HepG2 (cell line): ENCODE measurements around the gene IPPK. TPM values are rescaled to one million over a fixed set of nuclear protein-coding genes. Genes with fewer than 3 reads are reported as not detected.

ENCODE experiments used
- ATAC-seq: fragments of 200-7000 bp; cut with Tn5 transposase; 3 replicates; pipeline ENCODE4 v1.9.1; 2020; ENCODE audit warnings: mild to moderate bottlenecking, moderate library complexity
- BruUV-seq: library from RNA; stranded (reverse); fragments of 400-500 nt; replicated peaks from 2 replicates; lab custom pipeline; 2021; lab: Mats Ljungman, UMichigan
- CTCF ChIA-PET: fragments of 300-600 bp; formaldehyde crosslinking; extraction: SDS; loops from one replicate; lab custom pipeline; 2021; ENCODE audit warnings: low total read pairs, inconsistent platforms, low intra/inter-chr PET ratio; lab: Yijun Ruan, JAX
- POLR2A ChIA-PET: fragments of 350-600 bp; sonication (Branson Sonifier 250); formaldehyde crosslinking; loops from one replicate; lab custom pipeline; 2020; ENCODE audit warnings: antibody characterized with exemption, inconsistent platforms; lab: Yijun Ruan, JAX
- DNase-seq: peaks from one replicate; pipeline ENCODE4 v3.0.0-alpha.2; 2015; ENCODE audit warnings: low spot score
- FAIRE-seq: peaks from 3 replicates; lab custom pipeline; 2011; peaks lifted over from hg19 to GRCh38; lab: Jason Lieb, UNC
- H2AFZ ChIP-seq: one replicate; pipeline ENCODE4 v1.6.1; 2011; ENCODE audit warnings: low read length, inconsistent platforms
- H3K27ac ChIP-seq: fragments of 300-600 bp; 3 replicates; pipeline ENCODE4 v1.8.0; 2011; ENCODE audit warnings: mixed run types, mild to moderate bottlenecking, mixed read lengths, low read length, inconsistent platforms; ENCODE audit not compliant: insufficient read depth; ENCODE audit errors: extremely low read length
- H3K27me3 ChIP-seq, 2 experiments: fragments of 200-600 bp in 1 of 2; 2 replicates in 1 of 2; 3 replicates in 1 of 2; pipeline versions ENCODE4 v1.6.0 to v1.8.0; 2011; ENCODE audit warnings: low read length in 2 of 2, mild to moderate bottlenecking in 2 of 2, moderate library complexity in 2 of 2, inconsistent platforms in 1 of 2; ENCODE audit not compliant: insufficient read depth in 2 of 2, control insufficient read depth in 1 of 2
- H3K36me3 ChIP-seq, 2 experiments: fragments of 200-600 bp in 1 of 2; replicated peaks in 1 of 2; 2 replicates in 1 of 2; 3 replicates in 1 of 2; pipeline versions ENCODE4 v1.5.1 to v1.8.0; 2011; ENCODE audit warnings: low read length in 2 of 2, inconsistent platforms in 1 of 2; ENCODE audit not compliant: insufficient read depth in 2 of 2, control insufficient read depth in 1 of 2
- H3K4me1 ChIP-seq: 2 replicates; pipeline ENCODE4 v1.5.1; 2012; ENCODE audit warnings: low read length, inconsistent platforms; ENCODE audit not compliant: insufficient read depth
- H3K4me2 ChIP-seq: 2 replicates; pipeline ENCODE4 v1.6.0; 2011; ENCODE audit warnings: low read depth, low read length, inconsistent platforms
- H3K4me3 ChIP-seq, 3 experiments: fragments of 200-600 bp in 1 of 3; sonication (generic), shearing (Covaris generic) in 1 of 3; replicated peaks in 1 of 3; 2 replicates each; pipeline ENCODE4 v1.5.1; 2011 to 2016; ENCODE audit warnings: low read length in 3 of 3, inconsistent platforms in 2 of 3, low read depth in 2 of 3, mild to moderate bottlenecking in 2 of 3, control low read depth in 1 of 3, mixed read lengths in 1 of 3; ENCODE audit not compliant: insufficient read depth in 1 of 3
- H3K79me2 ChIP-seq: one replicate; pipeline ENCODE4 v1.6.1; 2011; ENCODE audit warnings: low read length, inconsistent platforms; ENCODE audit not compliant: insufficient read depth
- H3K9ac ChIP-seq: 2 replicates; pipeline ENCODE4 v1.6.0; 2011; ENCODE audit warnings: mild to moderate bottlenecking, low read depth, low read length, inconsistent platforms; ENCODE audit not compliant: insufficient read depth
- H3K9me3 ChIP-seq: 2 replicates; pipeline ENCODE4 v1.5.1; 2012; ENCODE audit warnings: mild to moderate bottlenecking, low read length
- H4K20me1 ChIP-seq: 2 replicates; pipeline ENCODE4 v1.6.0; 2011; ENCODE audit warnings: inconsistent platforms, mild to moderate bottlenecking, low read length, moderate library complexity; ENCODE audit not compliant: insufficient read depth
- FOXC1 ChIP-seq: sonication (generic); formaldehyde crosslinking; IDR thresholded peaks from 2 replicates; pipeline ENCODE4 v1.8.0; 2022; ENCODE audit warnings: mild to moderate bottlenecking, missing genetic modification reagents, borderline replicate concordance
- FOXP1 ChIP-seq, 2 experiments: fragments of 450-650 bp in 1 of 2; IDR thresholded peaks; 2 replicates each; pipeline ENCODE4 v1.6.1; 2017 to 2018; ENCODE audit warnings: antibody characterized with exemption in 1 of 2
- HDAC2 ChIP-seq: sonication (generic); formaldehyde crosslinking; IDR thresholded peaks from 2 replicates; pipeline ENCODE4 v1.4.0; 2020; ENCODE audit warnings: missing genetic modification reagents
- RELA ChIP-seq: sonication (generic); formaldehyde crosslinking; IDR thresholded peaks from 2 replicates; pipeline ENCODE4 v1.4.0; 2020; ENCODE audit warnings: missing genetic modification reagents
- ZC3H13 ChIP-seq: sonication (generic); formaldehyde crosslinking; IDR thresholded peaks from 2 replicates; pipeline ENCODE4 v1.8.1; 2023; ENCODE audit warnings: mild to moderate bottlenecking, missing genetic modification reagents, moderate library complexity
- ZNF232 ChIP-seq: sonication (generic); formaldehyde crosslinking; IDR thresholded peaks from 2 replicates; pipeline ENCODE4 v1.4.0; 2020; ENCODE audit warnings: missing genetic modification reagents, borderline replicate concordance
- ZNF326 ChIP-seq: sonication (generic); formaldehyde crosslinking; IDR thresholded peaks from 2 replicates; pipeline ENCODE4 v1.4.0; 2020; ENCODE audit warnings: missing genetic modification reagents, borderline replicate concordance
- ZNF816 ChIP-seq: sonication (generic); formaldehyde crosslinking; IDR thresholded peaks from 2 replicates; pipeline ENCODE4 v1.8.0; 2022; ENCODE audit warnings: missing genetic modification reagents, mild to moderate bottlenecking, borderline replicate concordance
- WGBS: methylation state at CpG from one replicate; pipeline ENCODE4 v1.1.6; 2017; ENCODE audit warnings: low lambda C conversion rate; 5-methylcytosine and 5-hydroxymethylcytosine counted together
- in situ Hi-C: cut with HindIII; loops from 2 replicates; pipeline ENCODE4 v1.10.0; 2017; ENCODE audit warnings: low pct_unique_long_range_greater_than_20kb; ENCODE audit not compliant: extremely low pct_ligation_motif_present
- intact Hi-C: fragments of 100-400 bp; cut with micrococcal nuclease; formaldehyde crosslinking; loops from one replicate; pipeline ENCODE4 v1.10.0; 2022; ENCODE audit not compliant: unreplicated experiment
- polyA plus RNA-seq, 8 experiments: library from polyadenylated mRNA; depleted of rRNA in 3 of 8; stranded (reverse) in 7 of 8; unstranded in 1 of 8; fragments of >200 nt; fragmentation: Illumina TruSeq in 4 of 8; extraction: Trizol in 4 of 8; gene quantifications; 2 replicates each; pipeline versions ENCODE4 v1.2.1 to v1.2.3, GENCODE V29; 2011 to 2016; ENCODE audit warnings: low read depth in 4 of 8, missing spikeins in 1 of 8, mixed read lengths in 1 of 8; ENCODE audit not compliant: insufficient read depth in 1 of 8
- total RNA-seq, 5 experiments: library from RNA; depleted of rRNA; stranded (reverse); fragments of >200 nt; fragmentation: Illumina TruSeq; extraction: Trizol; gene quantifications; 2 replicates each; pipeline ENCODE4 v1.2.3, GENCODE V29; 2016; ENCODE audit warnings: low read depth in 1 of 5
- TF ChIP-seq, protein P1 (sequence below), 2 experiments: sonication (generic) in 1 of 2; formaldehyde crosslinking in 1 of 2; IDR thresholded peaks; 2 replicates each; pipeline versions ENCODE4 v1.4.0 to v1.6.1; 2016 to 2020; ENCODE audit warnings: borderline replicate concordance in 1 of 2, low read depth in 1 of 2, mild to moderate bottlenecking in 1 of 2, missing genetic modification reagents in 1 of 2
- TF ChIP-seq, protein P2 (sequence below): sonication (generic); formaldehyde crosslinking; IDR thresholded peaks from 2 replicates; pipeline ENCODE4 v1.4.0; 2020; ENCODE audit warnings: low read depth, missing genetic modification reagents
- TF ChIP-seq, protein P3 (sequence below): sonication (generic); formaldehyde crosslinking; IDR thresholded peaks from 2 replicates; pipeline ENCODE4 v1.4.0; 2020; ENCODE audit warnings: missing genetic modification reagents, low read depth, mild to moderate bottlenecking, borderline replicate concordance
- TF ChIP-seq, protein P4 (sequence below): IDR thresholded peaks from 2 replicates; pipeline ENCODE4 v1.6.1; 2016; ENCODE audit warnings: low read depth, control low read depth

Gene IPPK
- total and polyA plus RNA-seq, 2 of the 13 experiments (the other 11 are each of a cell fraction or from before 2014, with no cell fraction given): 9.9 to 14.1 TPM

DNA sequence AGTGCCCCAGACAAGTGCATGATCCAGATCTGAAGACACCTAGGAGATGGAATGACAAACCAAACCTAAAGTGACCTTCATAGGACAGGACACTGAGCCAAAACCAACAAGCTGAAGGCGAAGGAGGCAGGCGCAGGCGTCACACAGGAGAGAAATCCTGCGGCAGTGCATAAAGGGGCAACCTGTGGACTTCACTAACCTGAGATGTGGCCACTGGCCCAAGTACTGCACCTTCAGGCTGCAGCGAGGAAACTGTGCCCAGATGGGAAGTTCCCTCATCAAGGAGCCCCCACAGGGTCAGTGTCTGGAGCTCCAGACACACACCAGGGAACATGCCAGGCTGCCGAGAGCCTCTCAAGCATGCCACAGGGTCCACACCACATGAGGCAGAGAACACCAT lies 3.7 kb downstream of the IPPK start (continued):
- TF ChIP-seq FOXP1 (IDR thresholded peaks at IDR 0.05) (no peak), FOXP1 (CRISPR knock-in tag; IDR thresholded peaks at IDR 0.05) (no peak), ZC3H13 (no peak)

DNA sequence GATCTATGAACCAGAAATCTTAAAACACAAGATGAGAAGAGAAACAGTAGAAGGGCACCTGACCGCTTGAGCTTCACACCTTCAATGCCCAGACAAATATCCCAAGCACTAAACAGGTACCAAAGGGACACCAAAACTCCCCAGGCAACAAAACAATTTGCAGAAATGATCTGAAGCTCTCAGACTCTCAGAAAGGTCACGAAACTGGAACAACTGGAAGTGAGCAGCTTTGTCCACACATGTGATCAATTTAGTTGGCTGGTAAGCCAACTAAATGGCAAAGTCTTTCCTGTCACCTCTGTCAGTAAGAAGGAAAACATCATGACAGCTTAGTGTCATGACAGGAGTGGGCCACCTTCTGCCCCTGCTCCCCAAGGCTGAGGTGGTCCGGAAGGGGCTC lies 4.1 kb downstream of the IPPK start:
- Histone ChIP-seq H3K4me1 (peaks cover 34% of the 10 kb centered on the region), H3K9ac (no peak overlapping the region), H3K27me3 (no peaks in the 10 kb centered on the region; a peak in 1 of 5 replicates), H3K9me3 (no peaks in the 10 kb centered on the region), H3K4me3 (no peak overlapping the region), H3K27ac (no peak overlapping the region), H4K20me1 (peaks cover 4% of the 10 kb centered on the region; the same call in 1 of the 2 replicates), H3K4me2 (no peak overlapping the region), H2AFZ (no peak overlapping the region), H3K79me2 (peaks cover 46% of the 10 kb centered on the region), H3K36me3 (peaks cover 2 to 12% of the 10 kb centered on the region in 2 experiments; a peak in 2 of 5 replicates)
- BruUV-seq: no TSS peak
- ChIA-PET CTCF (no interaction called here), POLR2A (no interaction called here)
- no peak for ATAC-seq
- no peak for DNase-seq
- in situ Hi-C loops (no loop called here), intact Hi-C loops (no loop called here)
- FAIRE-seq: no peak
- 98% methylated on average over 3 of the region's 3 CpGs for WGBS
- TF ChIP-seq ZNF326 (no peak), FOXC1 (CRISPR knock-in tag) (no peak), RELA (no peak), HDAC2 (CRISPR knock-in tag) (no peak), ZNF232 (CRISPR knock-in tag) (no peak), ZNF816 (CRISPR knock-in tag) (no peak)
- TF ChIP-seq, protein P1, sequence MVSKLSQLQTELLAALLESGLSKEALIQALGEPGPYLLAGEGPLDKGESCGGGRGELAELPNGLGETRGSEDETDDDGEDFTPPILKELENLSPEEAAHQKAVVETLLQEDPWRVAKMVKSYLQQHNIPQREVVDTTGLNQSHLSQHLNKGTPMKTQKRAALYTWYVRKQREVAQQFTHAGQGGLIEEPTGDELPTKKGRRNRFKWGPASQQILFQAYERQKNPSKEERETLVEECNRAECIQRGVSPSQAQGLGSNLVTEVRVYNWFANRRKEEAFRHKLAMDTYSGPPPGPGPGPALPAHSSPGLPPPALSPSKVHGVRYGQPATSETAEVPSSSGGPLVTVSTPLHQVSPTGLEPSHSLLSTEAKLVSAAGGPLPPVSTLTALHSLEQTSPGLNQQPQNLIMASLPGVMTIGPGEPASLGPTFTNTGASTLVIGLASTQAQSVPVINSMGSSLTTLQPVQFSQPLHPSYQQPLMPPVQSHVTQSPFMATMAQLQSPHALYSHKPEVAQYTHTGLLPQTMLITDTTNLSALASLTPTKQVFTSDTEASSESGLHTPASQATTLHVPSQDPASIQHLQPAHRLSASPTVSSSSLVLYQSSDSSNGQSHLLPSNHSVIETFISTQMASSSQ (IDR thresholded peaks at IDR 0.05; ENCODE audit: low read depth): no peak
- TF ChIP-seq, protein P1 (CRISPR knock-in tag; IDR thresholded peaks at IDR 0.05; ENCODE audit: borderline replicate concordance): no peak
- TF ChIP-seq, protein P2, sequence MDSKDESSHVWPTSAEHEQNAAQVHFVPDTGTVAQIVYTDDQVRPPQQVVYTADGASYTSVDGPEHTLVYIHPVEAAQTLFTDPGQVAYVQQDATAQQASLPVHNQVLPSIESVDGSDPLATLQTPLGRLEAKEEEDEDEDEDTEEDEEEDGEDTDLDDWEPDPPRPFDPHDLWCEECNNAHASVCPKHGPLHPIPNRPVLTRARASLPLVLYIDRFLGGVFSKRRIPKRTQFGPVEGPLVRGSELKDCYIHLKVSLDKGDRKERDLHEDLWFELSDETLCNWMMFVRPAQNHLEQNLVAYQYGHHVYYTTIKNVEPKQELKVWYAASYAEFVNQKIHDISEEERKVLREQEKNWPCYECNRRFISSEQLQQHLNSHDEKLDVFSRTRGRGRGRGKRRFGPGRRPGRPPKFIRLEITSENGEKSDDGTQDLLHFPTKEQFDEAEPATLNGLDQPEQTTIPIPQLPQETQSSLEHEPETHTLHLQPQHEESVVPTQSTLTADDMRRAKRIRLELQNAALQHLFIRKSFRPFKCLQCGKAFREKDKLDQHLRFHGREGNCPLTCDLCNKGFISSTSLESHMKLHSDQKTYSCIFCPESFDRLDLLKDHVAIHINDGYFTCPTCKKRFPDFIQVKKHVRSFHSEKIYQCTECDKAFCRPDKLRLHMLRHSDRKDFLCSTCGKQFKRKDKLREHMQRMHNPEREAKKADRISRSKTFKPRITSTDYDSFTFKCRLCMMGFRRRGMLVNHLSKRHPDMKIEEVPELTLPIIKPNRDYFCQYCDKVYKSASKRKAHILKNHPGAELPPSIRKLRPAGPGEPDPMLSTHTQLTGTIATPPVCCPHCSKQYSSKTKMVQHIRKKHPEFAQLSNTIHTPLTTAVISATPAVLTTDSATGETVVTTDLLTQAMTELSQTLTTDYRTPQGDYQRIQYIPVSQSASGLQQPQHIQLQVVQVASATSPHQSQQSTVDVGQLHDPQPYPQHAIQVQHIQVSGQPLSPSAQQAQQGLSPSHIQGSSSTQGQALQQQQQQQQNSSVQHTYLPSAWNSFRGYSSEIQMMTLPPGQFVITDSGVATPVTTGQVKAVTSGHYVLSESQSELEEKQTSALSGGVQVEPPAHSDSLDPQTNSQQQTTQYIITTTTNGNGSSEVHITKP (CRISPR knock-in tag): no peak
- TF ChIP-seq, protein P3, sequence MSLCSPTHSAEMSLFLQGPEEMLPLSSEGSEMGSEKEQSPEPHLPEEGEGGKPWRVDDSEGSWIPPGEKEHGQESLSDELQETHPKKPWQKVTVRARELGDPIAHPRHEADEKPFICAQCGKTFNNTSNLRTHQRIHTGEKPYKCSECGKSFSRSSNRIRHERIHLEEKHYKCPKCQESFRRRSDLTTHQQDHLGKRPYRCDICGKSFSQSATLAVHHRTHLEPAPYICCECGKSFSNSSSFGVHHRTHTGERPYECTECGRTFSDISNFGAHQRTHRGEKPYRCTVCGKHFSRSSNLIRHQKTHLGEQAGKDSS (CRISPR knock-in tag): no peak
- TF ChIP-seq, protein P4, sequence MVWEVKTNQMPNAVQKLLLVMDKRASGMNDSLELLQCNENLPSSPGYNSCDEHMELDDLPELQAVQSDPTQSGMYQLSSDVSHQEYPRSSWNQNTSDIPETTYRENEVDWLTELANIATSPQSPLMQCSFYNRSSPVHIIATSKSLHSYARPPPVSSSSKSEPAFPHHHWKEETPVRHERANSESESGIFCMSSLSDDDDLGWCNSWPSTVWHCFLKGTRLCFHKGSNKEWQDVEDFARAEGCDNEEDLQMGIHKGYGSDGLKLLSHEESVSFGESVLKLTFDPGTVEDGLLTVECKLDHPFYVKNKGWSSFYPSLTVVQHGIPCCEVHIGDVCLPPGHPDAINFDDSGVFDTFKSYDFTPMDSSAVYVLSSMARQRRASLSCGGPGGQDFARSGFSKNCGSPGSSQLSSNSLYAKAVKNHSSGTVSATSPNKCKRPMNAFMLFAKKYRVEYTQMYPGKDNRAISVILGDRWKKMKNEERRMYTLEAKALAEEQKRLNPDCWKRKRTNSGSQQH (CRISPR knock-in tag): no peak
